GM18519 (cell line): Measurements from ENCODE around the gene ZNF576.
"Not testable (repeated sequence)": the region's sequence is repeated elsewhere in the genome, so short reads cannot be mapped to it uniquely, and the experiment has no call there.

Source experiments
- ATAC-seq: cut with Tn5 transposase; IDR thresholded peaks from one replicate; pipeline ENCODE4 v1.9.1; 2021; ENCODE audit warnings: mild to moderate bottlenecking, moderate library complexity; ENCODE audit not compliant: unreplicated experiment, low FRiP score

The ZNF576 gene

DNA sequence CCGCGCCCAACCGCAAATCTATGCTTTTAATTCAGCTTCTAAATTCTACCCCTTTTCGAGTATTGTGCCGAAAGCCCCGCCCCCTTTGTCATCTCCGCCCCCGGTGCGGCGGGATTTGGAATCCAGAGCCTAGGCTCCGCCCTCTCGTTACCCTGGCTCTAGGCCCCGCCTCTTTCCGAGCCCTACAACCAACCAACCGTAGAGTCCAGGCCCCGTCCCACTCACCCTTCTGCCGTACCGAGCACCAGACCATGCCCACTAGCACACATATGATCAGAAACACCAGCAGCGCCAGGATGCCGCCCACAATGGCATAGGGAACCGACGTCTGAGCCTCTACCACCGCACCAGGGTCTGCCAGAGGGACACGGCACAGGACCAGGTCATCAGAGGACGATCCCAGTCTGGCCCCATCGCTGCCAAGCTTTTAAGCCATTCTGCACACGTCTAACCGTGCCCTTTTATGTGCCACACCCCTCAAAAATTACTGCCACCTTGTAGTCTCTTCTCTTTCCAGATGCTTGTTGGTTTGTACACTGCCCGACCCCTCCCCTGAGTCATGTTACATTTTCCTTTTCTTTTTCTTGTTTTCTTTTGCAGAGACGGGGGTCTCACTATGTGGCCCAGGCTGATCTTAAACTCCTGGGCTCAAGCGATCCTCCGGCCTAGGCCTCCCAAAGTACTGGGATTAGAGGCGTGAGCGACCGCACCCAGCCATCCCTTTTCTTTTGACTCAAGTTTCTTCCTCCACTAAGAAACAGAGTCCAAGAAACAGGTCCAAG, 27.7 kb downstream of the ZNF576 start:
- no peak for ATAC-seq

DNA sequence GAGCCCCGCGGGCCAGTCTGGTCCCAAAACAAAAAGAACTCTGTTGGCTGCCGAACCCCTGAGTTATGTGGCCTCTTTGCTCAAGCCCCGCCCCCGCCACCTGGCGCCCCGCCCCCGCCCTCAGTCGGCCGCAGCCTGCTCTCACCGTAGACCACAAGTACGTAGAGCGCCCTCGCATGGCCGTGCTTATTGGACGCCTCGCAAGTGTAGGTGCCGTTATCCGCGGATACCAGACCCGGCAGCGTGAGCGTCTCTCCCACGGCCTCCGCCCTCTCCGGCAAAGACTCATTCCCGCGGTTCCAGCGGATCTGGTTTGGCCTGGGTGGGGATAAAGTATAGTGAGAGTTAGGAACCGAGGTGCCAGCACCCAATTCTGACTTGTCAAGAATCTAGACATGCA, 28.5 kb downstream of the ZNF576 start:
- ATAC-seq = no peak

DNA sequence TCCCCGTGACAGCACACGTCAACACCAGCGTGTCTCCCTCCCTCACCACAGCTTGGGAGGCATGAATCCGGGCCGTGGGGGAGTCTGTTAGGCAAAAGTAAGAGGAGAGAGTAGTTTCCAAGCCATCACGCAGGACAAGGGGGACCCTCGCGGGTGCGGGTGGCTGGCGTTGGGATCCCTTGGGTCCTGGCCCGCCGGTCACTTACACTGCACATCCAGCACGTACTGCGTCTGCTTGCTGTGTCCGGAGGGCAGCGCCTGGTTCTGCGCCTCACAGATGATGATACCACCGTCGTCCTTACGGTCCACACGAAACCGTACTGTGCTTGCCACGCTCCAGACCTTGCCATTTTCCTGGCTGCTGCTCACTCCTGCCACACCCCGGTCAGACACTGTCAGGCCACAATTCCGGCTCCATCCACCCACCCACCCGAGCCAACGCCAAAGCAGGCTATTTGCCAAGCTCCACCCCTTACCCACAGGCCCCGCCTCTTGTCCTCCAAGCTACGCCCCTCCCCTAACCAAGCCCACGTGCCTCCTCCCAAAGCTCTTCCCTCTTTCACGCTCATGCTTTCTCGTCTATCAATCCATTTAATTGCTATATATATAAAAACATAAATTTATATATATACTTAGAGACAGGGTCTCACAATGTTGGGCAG, 29.7 kb downstream of the ZNF576 start:
- no peak for ATAC-seq

DNA sequence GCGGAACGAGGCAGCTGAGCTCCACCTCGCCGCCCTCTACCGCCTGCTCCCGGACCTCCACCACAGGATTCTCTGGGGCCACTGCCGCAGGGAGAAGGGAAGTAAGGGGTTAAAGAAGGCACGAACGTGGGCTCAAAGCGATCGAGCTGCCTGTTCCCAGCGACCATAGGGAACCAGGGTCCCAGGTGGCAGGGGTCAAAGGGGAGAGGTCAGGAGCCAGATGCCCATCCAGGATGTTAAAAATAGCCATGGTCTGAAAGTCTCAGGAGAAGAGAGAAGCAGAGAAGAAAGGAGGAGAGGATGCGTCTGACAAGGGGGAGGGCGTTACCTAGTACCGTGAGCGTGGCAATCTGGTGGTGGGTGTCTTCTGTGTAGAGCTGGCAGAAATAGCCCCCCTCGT, 30.4 kb downstream of the ZNF576 start:
- ATAC-seq = no peak

- ATAC-seq = no peak
Measured at GRCh38 chr19:43628646-43629326, 32.4 kb downstream of the ZNF576 start.

- ATAC-seq = no peak
Measured at GRCh38 chr19:43631491-43631890, 35.1 kb downstream of the ZNF576 start.

DNA sequence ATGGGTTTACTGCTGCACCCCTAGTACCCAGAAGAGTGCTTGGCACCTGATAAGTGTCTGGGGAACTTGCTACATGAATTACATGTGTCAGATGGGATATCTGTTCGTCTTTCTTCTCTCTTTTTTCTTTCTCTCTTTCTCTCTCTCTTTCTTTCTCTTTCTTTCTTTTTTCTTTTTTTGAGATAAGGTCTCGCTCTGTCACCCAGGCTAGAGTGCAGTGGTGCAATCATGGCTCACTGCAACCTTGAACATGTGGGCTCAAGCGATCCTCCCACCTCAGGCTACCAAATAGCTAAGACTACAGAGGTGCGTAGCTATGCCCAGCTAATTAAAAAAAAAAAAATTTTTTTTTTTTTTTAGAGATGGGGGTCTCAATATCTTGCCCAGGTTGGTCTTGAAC, 37.1 kb downstream of the ZNF576 start:
- no peak for ATAC-seq

- ATAC-seq = no peak
Measured at GRCh38 chr19:43634068-43634467, 37.7 kb downstream of the ZNF576 start.

DNA sequence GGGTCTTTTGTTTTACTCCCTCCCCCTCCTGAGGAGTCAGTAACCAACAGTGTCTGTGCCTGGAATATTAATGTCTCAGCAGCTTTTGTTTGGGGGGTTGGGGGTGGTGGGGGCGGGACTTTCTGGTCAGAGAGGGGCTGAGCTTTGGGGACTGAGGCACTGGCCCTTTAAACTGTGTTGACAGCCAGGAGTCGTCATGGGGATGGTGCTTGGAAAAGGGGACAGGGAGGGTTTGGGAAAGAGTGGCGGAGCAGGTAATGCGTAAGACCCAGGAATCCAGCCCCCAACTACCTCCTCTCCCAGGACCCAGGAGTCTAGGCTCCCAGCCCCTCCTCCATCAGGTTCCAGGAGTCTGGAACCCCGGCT, 38.1 kb downstream of the ZNF576 start:
- ATAC-seq = no peak

- ATAC-seq = no peak
Measured at GRCh38 chr19:43634872-43635560, 38.6 kb downstream of the ZNF576 start.

GRCh38 chr19:43635561-43635940, 39.2 kb downstream of the ZNF576 start:
- ATAC-seq = not testable (repeated sequence)

- ATAC-seq = no peak
Measured at GRCh38 chr19:43636121-43636683, 39.8 kb downstream of the ZNF576 start.

- ATAC-seq = no peak
Measured at GRCh38 chr19:43638214-43638994, 42.0 kb downstream of the ZNF576 start.

- ATAC-seq = no peak
Measured at GRCh38 chr19:43638995-43639518, 42.7 kb downstream of the ZNF576 start.

DNA sequence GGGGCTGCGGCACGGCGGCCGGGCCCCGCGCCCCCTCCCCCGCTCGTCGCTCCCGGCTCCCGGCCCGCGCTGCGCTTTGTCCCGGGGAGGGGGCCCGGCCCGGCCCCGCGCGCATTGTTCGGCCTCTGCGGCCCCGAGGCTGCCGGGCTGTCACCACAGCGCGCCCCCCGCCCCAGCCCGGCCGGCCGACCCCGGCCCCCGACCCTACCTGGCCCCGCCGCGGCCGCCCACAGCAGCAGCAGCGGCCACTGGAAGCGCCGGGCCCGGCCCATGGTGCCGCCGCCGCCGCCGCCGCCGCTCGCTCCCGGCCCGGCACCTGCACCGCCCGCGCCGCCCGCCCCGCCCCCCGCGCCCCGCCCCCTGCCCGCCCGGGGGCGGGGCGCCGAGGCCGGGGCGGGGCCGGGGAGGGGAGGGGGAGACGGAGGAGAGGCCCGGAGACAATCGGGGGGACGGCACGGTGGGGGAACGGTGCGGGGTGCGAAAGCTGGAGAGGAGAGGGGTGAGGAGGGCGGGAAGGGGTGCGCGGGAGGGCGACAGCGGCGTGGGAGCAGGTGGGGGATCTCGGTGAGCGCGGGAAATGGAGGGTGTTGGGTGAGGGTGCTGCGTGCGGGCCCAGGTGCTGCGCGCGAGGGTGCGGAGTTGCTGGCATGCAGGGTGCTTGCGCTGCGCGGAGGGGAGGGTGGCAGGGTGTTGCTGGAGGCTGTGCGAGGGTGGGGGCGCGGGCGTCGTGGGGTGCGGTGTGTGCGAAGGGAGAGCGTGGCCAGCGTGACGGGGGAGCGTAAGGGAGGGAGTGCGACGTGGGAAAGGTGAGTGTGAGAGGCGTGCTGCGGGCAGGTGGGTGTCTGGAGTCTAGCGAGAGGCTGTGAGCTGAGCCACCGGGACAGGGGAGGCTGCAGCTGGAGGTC, 43.4 kb downstream of the ZNF576 start, which contains the start of gene CADM4:
TSS of gene CADM4 (minus strand) at position 332 of the 905 bp plus-strand sequence. CDS start at position 272, 60 bp downstream.
- no peak for ATAC-seq

- no peak for ATAC-seq
Measured at GRCh38 chr19:43640424-43640757, 44.0 kb downstream of the ZNF576 start.

DNA sequence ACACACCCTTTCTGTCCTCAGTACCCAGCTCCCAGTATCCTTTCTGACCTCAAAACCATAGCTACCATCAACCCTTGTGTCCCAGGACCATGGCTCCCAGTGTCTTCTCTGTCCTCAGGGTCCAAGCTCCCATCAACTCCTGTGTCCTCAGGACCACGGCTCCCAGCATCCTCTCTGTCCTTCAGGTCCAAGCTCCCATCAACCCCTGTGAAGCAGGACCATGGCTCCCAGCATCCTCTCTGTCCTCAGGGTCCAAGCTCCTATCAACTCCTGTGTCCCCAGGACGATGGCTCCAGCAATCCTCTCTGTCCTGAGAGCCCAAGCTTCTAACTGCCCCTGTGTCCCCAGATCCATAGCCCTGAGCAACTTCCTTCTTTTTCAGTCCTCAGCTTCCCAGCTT, 44.9 kb downstream of the ZNF576 start:
- no peak for ATAC-seq

- no peak for ATAC-seq
Measured at GRCh38 chr19:43642531-43642930, 46.1 kb downstream of the ZNF576 start.

- no peak for ATAC-seq
Measured at GRCh38 chr19:43643326-43643725, 46.9 kb downstream of the ZNF576 start.
